DND-41 (cell line): ENCODE data around the gene FAM90A26.
"Not testable (repeated sequence)": the region's sequence is repeated elsewhere in the genome, so short reads cannot be mapped to it uniquely, and the experiment has no call there.

Experiments
- ATAC-seq: fragments of 200-7000 bp; cut with Tn5 transposase; 3 replicates; pipeline ENCODE4 v1.9.1; 2021; ENCODE audit warnings: low read depth; ENCODE audit not compliant: insufficient read depth
- DNase-seq: peaks from one replicate; pipeline ENCODE4 v3.0.0-alpha.2; 2020
- H2AFZ ChIP-seq: 2 replicates; pipeline ENCODE4 v1.6.0; 2012; ENCODE audit warnings: low read depth, low read length
- H3K27ac ChIP-seq: 2 replicates; pipeline ENCODE4 v1.5.1; 2012; ENCODE audit warnings: low read length, inconsistent platforms
- H3K27me3 ChIP-seq: fragments of 200-600 bp; sonication (generic); 2 replicates; pipeline ENCODE4 v1.6.0; 2012; ENCODE audit warnings: low read length, mild to moderate bottlenecking, inconsistent platforms; ENCODE audit not compliant: insufficient read depth, poor library complexity
- H3K36me3 ChIP-seq: 2 replicates; pipeline ENCODE4 v1.5.1; 2012; ENCODE audit warnings: low read length, inconsistent platforms; ENCODE audit not compliant: insufficient read depth
- H3K4me1 ChIP-seq: 2 replicates; pipeline ENCODE4 v1.5.1; 2012; ENCODE audit warnings: mild to moderate bottlenecking, low read length; ENCODE audit not compliant: insufficient read depth
- H3K4me2 ChIP-seq: 2 replicates; pipeline ENCODE4 v1.6.0; 2012; ENCODE audit warnings: mild to moderate bottlenecking, moderate library complexity, low read length, inconsistent platforms; ENCODE audit not compliant: insufficient read depth
- H3K4me3 ChIP-seq, 2 experiments: fragments of 200-600 bp in 1 of 2; shearing (Covaris generic) in 1 of 2; 2 replicates each; pipeline ENCODE4 v1.5.1; 2012 to 2016; ENCODE audit warnings: inconsistent platforms in 2 of 2, low read length in 2 of 2, mild to moderate bottlenecking in 2 of 2, low read depth in 1 of 2, moderate library complexity in 1 of 2
- H3K79me2 ChIP-seq: 2 replicates; pipeline ENCODE4 v1.6.0; 2012; ENCODE audit warnings: low read length, inconsistent platforms; ENCODE audit not compliant: insufficient read depth
- H3K9ac ChIP-seq: 2 replicates; pipeline ENCODE4 v1.6.0; 2012; ENCODE audit warnings: low read depth, mild to moderate bottlenecking, inconsistent platforms, low read length, moderate library complexity
- H3K9me3 ChIP-seq: 2 replicates; pipeline ENCODE4 v1.5.1; 2012; ENCODE audit warnings: low read length, moderate library complexity, mild to moderate bottlenecking, inconsistent platforms; ENCODE audit not compliant: insufficient read depth, severe bottlenecking
- H4K20me1 ChIP-seq: 2 replicates; pipeline ENCODE4 v1.6.0; 2012; ENCODE audit warnings: low read length; ENCODE audit not compliant: insufficient read depth

Gene FAM90A26

DNA sequence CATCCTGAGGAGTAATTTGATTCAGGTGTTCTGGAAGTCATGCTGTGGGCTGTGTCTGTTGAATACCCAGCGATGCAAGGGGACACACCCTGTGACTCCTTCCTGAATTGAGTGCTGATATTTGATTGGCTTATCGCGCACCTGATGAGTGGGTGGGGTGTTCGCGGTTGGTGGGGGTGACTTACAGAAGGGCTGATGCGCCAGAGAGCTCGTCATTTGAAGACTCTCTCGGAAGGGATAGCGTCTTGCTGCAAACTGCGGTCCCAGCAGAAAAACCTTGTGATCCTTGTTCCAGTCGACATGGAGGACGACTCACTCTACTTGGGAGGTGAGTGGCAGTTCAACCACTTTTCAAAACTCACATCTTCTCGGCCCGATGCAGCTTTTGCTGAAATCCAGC is 44.9 kb downstream of the FAM90A26 start, which contains the start of gene USP17L11:
Gene USP17L11 (plus strand): TSS at position 301 of the 400 bp plus-strand sequence. CDS start 0 bp downstream, at position 301.
- H3K79me2 ChIP-seq, H3K9me3 ChIP-seq, ATAC-seq, H3K4me2 ChIP-seq, DNase-seq, H3K4me3 ChIP-seq, H3K36me3 ChIP-seq, H4K20me1 ChIP-seq, H2AFZ ChIP-seq, H3K27me3 ChIP-seq, H3K4me1 ChIP-seq, H3K27ac ChIP-seq, H3K9ac ChIP-seq: not testable (repeated sequence)

DNA sequence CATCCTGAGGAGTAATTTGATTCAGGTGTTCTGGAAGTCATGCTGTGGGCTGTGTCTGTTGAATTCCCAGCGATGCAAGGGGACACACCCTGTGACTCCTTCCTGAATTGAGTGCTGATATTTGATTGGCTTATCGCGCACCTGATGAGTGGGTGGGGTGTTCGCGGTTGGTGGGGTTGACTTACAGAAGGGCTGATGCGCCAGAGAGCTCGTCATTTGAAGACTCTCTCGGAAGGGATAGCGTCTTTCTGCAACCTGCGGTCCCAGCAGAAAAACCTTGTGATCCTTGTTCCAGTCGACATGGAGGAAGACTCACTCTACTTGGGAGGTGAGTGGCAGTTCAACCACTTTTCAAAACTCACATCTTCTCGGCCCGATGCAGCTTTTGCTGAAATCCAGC is 49.6 kb downstream of the FAM90A26 start, which contains the start of gene USP17L12:
Gene USP17L12 (plus strand): TSS at position 301 of the 400 bp plus-strand sequence. CDS start 0 bp downstream, at position 301.
- not testable (repeated sequence) for H3K9me3 ChIP-seq, H3K9ac ChIP-seq, H3K36me3 ChIP-seq, H3K4me3 ChIP-seq, H3K27ac ChIP-seq, H4K20me1 ChIP-seq, ATAC-seq, H2AFZ ChIP-seq, H3K4me2 ChIP-seq, H3K4me1 ChIP-seq, H3K79me2 ChIP-seq, DNase-seq, H3K27me3 ChIP-seq

GRCh38 chr4:9224596-9224995 is 54.4 kb downstream of the FAM90A26 start, which contains the start of gene USP17L13:
TSS of gene USP17L13 (plus strand) at chr4:9224896. CDS start at chr4:9224896, 0 bp downstream.
- not testable (repeated sequence) for ATAC-seq, H2AFZ ChIP-seq, H3K4me1 ChIP-seq, DNase-seq, H3K9me3 ChIP-seq, H3K4me3 ChIP-seq, H4K20me1 ChIP-seq, H3K79me2 ChIP-seq, H3K27me3 ChIP-seq, H3K4me2 ChIP-seq, H3K36me3 ChIP-seq, H3K9ac ChIP-seq, H3K27ac ChIP-seq
